Stomach (tissue), 4 donors: ENCODE measurements around the gene KLHDC8B.

ENCODE experiments used
- CTCF ChIP-seq, 7 experiments: fragments of 450-650 bp in 4 of 7; fragments of 200-600 bp in 3 of 7; sonication (generic) in 3 of 7; IDR thresholded peaks; one replicate each; pipeline ENCODE4 v1.5.1; 2016 to 2019; ENCODE audit warnings: antibody characterized with exemption in 7 of 7, control low read depth in 2 of 7, mild to moderate bottlenecking in 1 of 7
- EP300 ChIP-seq: sonication (generic); formaldehyde crosslinking; IDR thresholded peaks from one replicate; pipeline ENCODE4 v1.6.1; 2017; ENCODE audit warnings: antibody characterized with exemption
- POLR2A ChIP-seq, 4 donors: fragments of 450-650 bp; IDR thresholded peaks; one replicate each; pipeline ENCODE4 v1.6.1; 2016; ENCODE audit warnings: antibody characterized with exemption in 4 of 4, control low read depth in 2 of 4, mild to moderate bottlenecking in 1 of 4, moderate library complexity in 1 of 4

- no peak for TF ChIP-seq CTCF (IDR thresholded peaks at IDR 0.05)
- TF ChIP-seq POLR2A (IDR thresholded peaks at IDR 0.05), result no peak
- no peak for TF ChIP-seq EP300
These were observed 36.7 kb upstream of the KLHDC8B start for GRCh38 chr3:49134471-49135265.
